Fibroblast of skin of left quadriceps (primary cell): ENCODE results near the gene ZFAND4.
"Not testable (repeated sequence)": the region's sequence is repeated elsewhere in the genome, so short reads cannot be mapped to it uniquely, and the experiment has no call there.

Experiments
- DNase-seq, 2 experiments: peaks; one replicate each; pipeline ENCODE4 v3.0.0-alpha.2; 2013; ENCODE audit warnings: low read depth in 2 of 2

The ZFAND4 gene

DNA sequence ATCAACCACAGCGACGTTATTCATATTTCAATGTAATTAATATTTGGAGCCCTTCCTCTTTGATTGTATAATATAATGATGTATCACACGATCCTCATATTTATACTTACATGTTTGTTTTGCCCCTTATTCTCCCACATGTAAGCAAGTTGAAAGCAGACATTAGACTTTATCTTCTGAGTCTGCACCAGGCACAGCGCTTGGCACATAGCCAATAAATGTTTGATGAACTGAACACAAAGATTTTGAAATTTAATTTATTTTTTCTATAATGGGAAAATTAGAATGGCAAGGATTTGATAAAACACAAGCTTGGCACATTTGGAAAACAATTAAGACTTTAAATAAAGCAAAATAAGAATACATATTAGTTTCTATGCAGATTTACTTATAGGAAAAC lies 31.6 kb downstream of the ZFAND4 start:
- DNase-seq: no peak

DNA sequence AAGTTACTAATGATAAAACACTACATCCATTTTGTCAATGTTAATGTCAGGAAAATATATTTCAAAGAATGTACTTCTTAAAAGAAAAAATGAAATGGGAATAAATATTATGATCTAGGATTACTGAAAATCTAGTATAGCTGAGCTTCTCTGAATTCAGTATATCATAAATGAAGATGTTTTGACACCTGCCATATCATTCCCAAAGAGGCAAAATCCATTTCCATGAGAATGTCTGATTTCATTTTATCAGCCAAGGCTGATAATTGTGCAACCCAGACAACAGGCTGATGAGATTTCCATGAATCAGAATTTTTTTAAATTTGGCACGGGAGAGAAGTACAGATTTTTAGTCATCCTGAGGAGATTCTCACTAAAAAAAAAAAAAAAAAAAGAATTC lies 32.5 kb downstream of the ZFAND4 start:
- no peak for DNase-seq

DNA sequence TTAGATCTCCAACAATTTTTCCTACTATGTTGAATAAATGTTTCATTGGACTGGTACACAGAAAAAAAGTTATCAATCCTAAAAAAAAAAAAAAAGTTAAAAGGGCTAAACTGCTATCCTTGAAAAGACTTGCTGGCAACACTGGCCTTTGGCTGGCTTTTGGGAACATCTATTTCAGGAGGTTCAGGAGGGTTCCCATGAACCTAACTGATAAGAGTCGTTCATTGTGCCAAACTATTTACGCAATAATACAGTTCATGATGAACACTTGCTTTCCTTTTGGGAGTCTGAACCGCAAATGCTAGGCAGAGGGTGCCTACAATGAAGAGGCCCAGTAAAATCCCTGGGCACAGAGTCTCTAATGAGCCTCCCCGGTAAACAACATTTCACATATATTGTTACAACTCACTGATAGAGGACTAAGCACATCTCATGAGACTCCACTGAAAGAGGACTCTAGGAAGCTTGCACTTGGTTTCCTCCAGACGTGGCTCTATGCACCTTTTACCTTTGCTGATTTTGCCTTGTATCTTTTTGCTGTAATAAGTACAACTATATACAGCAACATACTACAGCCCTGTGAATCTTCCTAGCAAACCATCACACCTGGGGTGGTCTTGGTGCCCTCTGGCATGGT lies 45.0 kb downstream of the ZFAND4 start:
- DNase-seq: no peak

DNA sequence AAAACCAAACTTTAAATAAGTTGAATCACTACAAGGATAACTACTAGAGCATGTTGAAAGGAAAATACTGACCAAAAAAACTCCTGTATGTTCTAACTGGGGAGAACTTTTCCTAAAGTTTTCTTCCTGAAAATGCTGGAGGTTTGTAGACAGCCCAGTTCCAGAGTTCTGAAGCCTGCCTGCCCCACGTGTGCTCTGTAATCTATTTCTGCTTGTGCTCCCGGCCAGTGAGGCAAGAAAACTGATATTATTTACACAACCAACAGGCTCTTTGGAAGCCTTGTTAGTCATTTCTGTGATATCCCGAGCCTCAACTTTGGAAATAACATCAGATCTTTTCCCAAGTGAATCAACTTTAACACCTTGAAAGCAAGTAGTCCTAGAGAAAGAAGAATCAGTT lies 46.7 kb downstream of the ZFAND4 start:
- no peak for DNase-seq

DNA sequence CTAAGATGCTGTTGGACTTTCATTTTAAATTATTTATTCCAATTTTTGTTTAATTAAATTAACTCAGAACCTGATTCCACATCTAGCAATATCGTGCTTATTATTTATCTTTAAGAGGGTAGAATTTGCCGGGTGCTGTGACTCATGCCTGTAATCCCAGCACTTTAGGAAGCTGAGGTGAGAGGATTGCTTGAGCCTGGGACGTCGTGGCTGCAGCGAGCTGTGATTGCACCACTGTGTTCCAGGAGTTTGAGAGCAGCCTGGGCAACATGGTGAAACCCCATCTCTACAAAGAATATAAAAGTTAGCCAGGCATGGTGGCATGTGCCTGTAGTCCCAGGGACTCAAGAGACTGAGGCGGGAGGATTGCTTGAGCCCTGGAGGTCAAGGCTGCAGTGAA lies 47.8 kb downstream of the ZFAND4 start:
- no peak for DNase-seq

DNA sequence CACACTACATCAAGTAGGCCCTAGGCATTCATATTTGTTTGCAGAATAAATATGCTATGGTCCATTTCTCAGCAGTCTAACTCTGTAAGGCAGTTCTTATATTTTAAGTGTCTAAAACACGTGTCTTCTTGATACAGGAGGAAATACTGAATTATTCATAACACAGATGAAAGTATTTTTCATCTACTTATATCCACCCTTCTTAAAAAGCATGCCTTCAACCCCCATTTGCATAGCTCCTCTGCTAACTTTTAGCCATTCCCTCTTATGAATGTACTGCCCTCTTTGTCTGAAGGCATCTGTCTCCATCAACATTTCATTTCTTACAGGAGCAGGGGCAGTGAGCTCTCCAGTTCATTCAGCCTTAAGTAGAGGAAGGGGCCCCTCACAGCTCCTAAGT lies 57.7 kb downstream of the ZFAND4 start:
- no peak for DNase-seq

DNA sequence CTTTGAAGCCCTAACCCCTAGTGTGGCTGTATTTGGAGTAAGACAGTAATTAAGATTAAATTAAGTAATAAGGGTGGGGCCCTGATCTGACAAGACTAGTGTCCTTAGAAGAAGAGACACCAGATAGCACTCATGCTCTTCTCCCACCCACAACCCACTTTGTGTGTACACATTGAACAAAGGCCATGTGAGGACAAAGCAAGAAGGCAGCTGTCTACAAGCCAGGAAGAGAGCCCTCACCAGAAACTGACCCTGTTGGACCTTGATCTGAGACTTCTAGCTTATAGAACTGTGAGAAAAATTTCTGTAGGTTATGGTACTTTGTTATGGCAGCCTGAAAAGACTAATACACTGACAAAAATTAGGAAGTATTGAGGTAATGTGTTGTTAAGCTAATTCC lies 59.8 kb downstream of the ZFAND4 start:
- no peak for DNase-seq

DNA sequence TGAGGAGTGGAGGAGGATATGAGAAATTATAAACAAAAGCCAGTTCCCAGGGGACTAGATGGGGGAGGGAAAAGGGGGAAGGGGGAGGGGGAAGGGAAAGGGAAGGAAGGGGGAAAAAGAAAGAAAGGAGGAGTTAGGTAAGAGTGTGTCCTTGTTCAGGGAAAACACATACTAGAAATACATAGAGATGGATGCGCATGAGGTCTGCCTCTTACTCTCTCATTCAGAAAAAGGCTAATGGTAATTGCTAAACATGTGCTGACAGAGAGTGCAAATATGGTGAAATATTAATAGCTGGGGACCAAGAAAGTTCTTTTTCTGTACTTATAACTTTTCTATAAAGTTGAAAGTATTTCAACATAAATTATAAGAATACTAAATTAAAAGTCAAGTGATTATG lies 64.5 kb downstream of the ZFAND4 start:
- no peak for DNase-seq

DNA sequence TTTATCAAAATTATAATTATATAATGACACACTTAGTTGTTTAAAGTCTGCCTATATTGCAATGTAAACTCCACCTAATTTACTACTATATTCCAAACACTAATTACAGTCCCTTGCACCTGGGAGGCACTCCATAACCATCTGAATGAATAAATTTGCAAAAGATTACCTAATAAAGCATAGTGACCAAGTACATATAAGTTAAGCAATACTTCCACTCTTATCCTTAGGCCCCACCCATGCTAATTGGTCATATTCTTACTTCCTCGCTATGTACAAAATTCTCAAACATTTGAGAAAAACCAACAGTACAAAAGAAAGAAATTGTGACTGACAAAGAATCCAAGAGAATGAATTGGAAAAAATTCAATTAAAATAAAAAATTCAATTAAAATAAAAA lies 65.3 kb downstream of the ZFAND4 start:
- no peak for DNase-seq

DNA sequence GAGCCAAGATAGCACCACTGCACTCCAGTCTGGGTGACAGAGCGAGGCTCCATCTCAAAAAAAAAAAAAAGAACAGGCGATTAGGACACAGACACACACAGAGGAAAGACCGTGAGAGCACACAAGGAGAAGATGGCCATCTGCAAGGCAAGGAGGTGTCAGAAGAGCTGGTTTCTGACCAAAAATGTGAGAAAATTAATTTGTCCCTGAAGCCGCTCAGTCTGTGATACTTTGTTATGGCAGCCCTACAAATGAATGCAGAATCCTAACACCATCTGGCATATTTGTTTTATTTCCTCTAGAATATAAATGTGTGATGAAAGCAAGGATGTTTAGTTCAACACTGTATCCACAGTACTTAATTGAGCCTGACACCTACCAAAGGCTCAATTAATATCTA lies 69.7 kb downstream of the ZFAND4 start:
- DNase-seq: no peak

DNA sequence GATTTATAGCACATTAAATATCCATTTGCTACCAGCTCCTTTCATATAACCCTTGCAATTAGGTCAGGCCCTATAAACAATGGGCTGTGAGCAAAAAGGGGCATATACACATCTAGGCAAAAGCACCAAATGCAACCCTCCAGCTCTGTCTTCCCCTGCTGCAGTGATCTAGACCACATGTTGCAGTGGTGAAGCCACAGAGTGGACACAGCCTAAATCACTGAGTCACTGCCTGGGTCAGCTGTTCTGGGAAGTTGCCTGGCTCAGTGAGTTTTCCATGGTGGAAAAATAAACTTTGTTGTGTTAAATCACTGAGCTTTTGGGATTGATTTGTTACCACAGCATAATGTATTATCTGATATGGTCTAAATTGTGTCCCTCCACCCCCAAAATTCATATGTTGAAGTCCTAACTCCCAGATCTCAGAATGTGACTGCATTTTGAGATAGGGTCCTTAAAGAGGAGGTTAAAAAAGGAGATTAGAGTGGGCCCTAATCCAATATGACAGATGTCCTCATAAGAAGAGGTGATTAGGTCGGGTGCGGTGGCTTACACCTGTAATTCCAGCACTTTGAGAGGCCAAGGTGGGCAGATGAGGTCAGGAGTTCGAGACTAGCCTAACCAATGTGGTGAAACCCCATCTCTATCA lies 70.4 kb downstream of the ZFAND4 start:
- DNase-seq: no peak

DNA sequence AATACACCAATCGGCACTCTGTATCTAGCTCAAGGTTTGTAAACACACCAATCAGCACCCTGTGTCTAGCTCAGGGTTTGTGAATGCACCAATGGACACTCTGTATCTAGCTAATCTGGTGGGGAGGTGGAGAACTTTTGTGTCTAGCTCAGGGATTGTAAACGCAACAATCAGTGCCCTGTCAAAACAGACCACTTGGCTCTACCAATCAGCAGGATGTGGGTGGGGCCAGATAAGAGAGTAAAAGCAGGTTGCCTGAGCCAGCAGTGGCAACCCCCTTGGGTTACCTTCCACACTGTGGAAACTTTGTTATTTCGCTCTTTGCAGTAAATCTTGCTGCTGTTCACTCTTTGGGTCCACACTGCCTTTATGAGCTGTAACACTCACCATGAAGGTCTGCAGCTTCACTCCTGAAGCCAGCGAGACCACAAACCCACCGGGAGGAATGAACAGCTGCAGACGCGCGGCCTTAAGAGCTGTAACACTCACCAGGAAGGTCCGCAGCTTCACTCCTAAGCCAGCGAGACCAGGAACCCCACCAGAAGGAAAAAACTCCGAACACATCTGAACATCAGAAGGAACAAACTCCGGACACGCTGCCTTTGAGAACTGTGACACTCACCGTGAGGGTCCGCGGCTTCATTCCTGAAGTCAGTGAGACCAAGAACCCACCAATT lies 71.2 kb downstream of the ZFAND4 start:
- not testable (repeated sequence) for DNase-seq

DNA sequence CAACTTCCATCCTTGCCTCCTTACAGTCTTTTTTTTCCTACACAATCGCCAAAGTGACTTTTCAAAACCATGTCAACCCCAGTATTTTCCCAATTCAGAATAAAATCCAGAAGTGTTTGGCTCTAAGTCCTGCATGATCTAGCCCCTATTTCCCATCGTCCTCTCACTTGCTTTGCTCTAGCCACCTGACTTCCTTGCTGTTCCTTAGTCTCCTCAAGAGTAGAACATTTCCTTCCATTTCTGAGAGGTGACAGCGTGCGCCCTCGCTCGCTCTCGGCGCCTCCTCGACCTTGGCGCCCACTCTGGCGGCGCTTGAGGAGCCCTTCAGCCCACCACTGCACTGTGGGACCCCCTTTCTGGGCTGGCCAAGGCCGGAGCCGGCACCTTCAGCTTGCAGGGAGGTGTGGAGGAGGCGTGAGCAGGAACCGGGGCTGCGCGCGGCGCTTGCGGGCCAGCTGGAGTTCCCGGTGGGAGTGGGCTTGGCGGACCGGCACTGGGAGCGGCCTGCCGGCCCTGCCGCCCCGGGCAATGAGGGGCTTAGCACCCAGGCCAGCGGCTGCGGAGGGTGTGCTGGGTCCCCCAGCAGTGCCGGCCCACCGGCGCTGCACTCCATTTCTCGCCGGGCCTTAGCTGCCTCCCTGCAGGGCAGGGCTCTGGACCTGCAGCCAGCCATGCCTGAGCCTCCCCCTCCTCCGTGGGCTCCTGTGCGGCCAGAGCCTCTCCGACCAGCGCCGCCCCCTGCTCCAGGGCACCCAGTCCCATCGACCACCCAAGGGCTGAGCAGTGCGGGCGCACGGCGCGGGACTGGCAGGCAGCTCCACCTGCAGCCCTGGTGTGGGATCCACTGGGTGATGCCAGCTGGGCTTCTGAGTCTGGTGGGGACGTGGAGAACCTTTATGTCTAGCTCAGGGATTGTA lies 72.0 kb downstream of the ZFAND4 start:
- DNase-seq: not testable (repeated sequence)

DNA sequence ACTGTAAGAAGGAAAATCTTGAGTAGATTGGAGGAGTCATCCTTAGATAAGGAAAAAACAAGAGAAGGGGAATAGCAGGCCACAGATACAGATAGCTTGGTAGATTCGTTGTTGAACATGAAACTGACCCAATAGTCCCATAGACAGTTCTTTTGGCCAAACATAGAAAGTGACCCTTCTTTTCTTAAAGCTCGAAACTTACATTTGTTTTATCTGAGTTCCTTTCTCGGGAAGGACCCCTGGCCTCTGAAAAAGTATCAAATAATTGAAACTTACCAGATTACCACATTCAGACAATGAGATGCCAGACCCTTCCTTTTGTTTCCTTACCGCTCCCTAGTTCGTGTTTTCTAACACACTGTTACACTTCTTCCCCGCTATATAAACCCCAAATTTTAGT lies 72.9 kb downstream of the ZFAND4 start:
- no peak for DNase-seq

DNA sequence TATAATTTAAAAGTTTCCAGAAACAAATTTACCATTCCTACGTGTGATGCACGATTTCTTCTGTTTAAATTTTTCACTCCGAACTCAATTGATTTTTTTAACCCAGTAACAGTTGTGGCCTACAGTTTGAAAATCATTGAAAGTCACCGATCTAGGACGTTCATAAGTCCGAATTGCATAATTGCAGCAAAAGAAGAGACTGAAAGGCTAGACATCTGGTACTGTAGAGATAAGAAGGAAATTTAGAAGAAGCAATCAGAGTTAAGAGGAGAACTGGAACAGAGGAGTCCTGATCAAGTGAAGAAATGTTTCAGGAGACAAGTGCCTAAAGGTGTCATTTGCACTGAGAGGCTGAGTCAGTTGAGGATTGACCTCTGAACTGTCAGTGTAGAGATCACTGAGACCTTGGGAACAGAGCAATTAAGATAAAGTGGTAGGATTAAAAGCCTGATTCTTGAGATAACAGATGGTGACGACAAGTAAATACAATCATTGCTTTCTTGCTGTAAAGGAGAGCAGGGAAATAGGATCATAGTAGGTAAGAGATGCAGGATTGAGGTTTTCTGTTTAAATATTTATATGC lies 73.5 kb downstream of the ZFAND4 start:
- no peak for DNase-seq

DNA sequence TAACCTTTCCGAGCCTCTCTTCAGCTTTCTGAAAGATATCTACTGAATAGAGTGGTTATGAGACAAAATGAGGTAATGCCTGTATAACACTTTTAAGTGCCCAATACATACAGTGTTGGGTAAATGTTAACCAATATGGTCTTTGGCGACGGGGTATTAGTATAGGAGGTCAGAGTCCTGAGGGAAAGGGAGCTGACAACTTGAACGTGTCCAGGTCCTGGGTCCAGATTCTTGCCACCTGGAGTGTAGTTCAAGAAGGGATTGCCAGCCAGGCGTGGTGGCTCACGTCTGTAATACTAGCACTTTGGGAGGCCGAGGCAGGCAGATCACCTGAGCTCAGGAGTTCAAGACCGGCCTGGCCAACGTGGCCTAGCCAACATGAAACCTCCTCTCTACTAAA lies 76.0 kb downstream of the ZFAND4 start:
- DNase-seq: no peak

DNA sequence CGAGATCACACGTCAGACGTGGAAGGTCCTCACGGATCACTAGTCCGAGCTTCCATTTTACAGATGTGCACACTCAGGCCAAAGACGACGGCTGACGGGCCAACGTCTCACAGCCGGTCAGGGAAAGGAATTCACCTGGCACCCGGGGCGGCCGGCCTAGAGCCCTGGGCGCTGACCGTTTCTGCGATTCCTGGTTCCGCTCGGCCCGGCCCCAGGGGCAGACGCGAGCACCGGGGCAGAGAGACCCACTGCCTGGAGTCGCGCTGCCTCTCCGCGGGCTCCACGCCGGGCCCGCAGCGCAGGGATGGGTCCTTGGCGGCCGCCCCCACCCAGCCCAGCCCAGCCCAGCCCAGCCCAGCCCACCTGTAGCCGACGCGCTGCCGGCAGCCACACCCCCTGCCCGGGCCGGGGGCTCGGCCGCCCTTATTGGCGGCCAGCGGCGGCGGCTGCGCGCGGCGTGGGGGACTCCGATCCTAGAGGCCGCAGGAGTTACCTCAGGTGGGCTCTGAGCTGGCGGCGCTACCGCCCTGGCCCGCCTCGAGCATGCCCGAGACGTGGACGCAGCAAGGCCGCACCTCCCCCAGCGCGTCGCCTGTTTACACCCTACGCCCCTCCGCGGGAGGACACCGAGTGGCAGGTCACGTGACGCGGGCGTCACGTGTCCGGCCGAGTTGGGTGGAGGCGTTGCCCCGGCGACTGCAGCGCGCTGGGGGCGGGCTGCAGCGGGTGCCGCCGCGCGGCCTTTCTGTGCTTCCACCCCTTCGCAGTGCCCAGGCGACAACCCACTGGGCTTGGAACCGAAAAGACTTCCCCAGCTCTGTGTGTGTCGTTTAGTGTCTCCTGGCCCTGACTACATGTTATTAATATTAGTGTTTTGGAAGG lies 78.1 kb downstream of the ZFAND4 start:
- peak; percentile 82 to 85 for DNase-seq

DNA sequence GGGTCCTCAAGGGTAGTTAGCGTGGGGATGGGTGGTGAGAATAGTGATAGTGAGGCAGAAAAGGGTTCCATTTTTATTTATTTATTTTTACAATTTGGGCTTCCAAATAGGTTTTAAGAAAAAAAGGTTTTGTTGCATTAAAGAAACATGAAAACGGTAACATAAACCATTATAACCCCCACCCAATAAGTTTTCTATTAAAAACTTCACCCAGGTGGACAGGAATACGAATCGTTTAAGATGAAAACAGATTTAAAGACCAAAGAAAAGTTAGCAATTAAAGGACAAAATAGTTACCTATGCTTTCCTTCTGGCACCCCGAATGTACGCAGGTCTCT lies 78.7 kb downstream of the ZFAND4 start:
- DNase-seq: no peak

DNA sequence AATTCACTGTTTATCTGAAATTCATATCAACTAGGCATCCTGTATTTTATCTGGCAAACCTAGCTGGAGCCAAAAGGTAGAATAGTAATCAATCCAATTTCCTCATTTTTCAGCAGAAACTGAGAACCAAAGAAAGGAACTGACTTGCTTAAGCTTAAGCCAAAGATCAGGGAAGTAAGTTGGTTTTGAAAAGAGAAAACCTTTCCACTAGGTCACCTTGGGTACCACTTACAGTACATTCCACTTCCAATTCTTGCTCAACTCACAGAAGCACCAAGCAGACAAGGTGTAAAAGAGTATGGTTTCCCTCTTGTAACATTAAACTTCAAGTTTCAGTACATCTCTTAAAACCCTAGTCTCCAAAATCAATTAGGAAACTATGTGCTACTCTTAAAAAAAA lies 79.6 kb downstream of the ZFAND4 start:
- no peak for DNase-seq

DNA sequence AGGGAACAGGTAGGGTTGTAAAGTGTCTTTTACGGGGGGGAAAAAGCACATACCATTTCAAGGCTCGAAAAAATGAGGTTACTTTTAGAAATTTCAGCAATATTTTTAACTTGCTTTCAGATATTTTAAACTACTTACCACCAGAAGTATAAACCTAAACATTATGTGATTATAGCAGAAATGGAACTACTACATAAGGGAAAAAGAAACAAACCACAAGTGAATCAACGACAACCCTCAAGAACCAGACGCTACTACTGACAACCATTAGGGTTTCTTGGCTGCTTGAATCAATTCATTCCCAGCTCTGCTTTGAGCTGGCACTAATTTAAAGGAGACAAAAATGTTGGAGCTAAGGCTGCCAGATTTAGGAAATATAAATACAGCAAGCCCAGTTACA lies 80.1 kb downstream of the ZFAND4 start:
- DNase-seq: no peak

DNA sequence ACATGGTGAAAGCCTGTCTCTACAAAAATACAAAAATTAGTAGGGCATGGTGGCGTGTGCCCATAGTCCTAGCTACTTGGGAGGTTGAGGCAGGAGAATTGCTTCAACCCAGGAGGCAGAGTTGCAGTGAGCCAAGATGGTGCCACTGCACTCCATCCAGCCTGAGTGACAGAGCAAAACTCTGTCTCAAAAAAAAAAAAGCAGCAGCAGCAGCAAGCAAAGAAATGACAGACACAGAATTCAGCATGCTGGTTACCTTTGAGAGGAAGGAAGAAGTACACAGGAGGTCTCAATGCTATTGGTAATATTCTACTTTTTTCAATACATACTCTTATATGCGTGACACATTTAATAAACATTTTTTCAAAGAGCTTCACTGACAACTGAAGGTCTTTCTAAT lies 81.3 kb downstream of the ZFAND4 start:
- DNase-seq: no peak
